Ishikawa (cell line): ENCODE results near the gene ZNF891.
A peak's percentile ranks its signal among the peaks of the same experiment; 100 is the strongest.

ENCODE experiments used
- CEBPB ChIP-seq: IDR thresholded peaks from 2 replicates; pipeline ENCODE4 v1.6.1; 2012
- CREB1 ChIP-seq: IDR thresholded peaks from 2 replicates; pipeline ENCODE4 v1.6.1; 2012; ENCODE audit warnings: low read depth
- EGR1 ChIP-seq: IDR thresholded peaks from 2 replicates; pipeline ENCODE4 v1.6.1; 2012
- EP300 ChIP-seq: IDR thresholded peaks from 2 replicates; pipeline ENCODE4 v1.6.1; 2012; ENCODE audit warnings: borderline replicate concordance
- FOXM1 ChIP-seq: IDR thresholded peaks from 2 replicates; pipeline ENCODE4 v1.6.1; 2012; ENCODE audit warnings: low read depth, borderline replicate concordance
- MAX ChIP-seq: IDR thresholded peaks from 2 replicates; pipeline ENCODE4 v1.6.1; 2012
- NFIC ChIP-seq: IDR thresholded peaks from 2 replicates; pipeline ENCODE4 v1.6.1; 2012
- RAD21 ChIP-seq: IDR thresholded peaks from 2 replicates; pipeline ENCODE4 v1.6.1; 2012; ENCODE audit warnings: low read depth
- REST ChIP-seq: IDR thresholded peaks from 2 replicates; pipeline ENCODE4 v1.6.1; 2012; ENCODE audit warnings: low read depth, mild to moderate bottlenecking
- TAF1 ChIP-seq: IDR thresholded peaks from 2 replicates; pipeline ENCODE4 v1.6.1; 2012; ENCODE audit warnings: low read depth, mild to moderate bottlenecking
- TCF12 ChIP-seq: IDR thresholded peaks from 2 replicates; pipeline ENCODE4 v1.6.1; 2012; ENCODE audit warnings: low read depth
- TEAD4 ChIP-seq: IDR thresholded peaks from 2 replicates; pipeline ENCODE4 v1.6.1; 2012
- USF1 ChIP-seq: IDR thresholded peaks from 2 replicates; pipeline ENCODE4 v1.6.1; 2012
- YY1 ChIP-seq: IDR thresholded peaks from 2 replicates; pipeline ENCODE4 v1.6.1; 2012; ENCODE audit warnings: low read depth
- ZBTB7A ChIP-seq: IDR thresholded peaks from 2 replicates; pipeline ENCODE4 v1.6.1; 2012; ENCODE audit warnings: low read depth

Gene ZNF891

DNA sequence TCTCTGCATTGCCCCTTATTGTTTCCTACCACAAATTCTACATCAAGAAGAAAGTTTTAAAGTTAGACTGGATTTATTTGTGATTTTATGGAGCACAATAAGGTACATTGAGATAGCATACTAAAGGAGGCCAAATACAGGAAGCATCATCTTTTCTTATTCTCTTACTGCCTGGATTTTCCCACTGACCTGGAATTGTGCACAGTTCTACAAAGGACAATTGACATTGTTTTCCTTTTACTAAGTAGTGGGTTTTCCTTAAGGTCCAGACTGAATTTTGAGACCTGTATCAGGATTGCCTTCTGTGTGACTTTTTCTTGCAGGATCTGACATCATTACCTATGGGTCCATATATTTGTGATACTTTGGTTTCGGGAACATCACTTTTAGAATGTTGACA lies 68.1 kb downstream of the ZNF891 start:
- TF ChIP-seq REST (no peak), CREB1 (no peak), TEAD4 (no peak), YY1 (no peak), MAX (no peak), NFIC (no peak), FOXM1 (no peak), EP300 (no peak), EGR1 (no peak), TCF12 (no peak), ZBTB7A (no peak), USF1 (no peak), TAF1 (no peak), CEBPB (no peak), RAD21 (no peak)

GRCh38 chr12:133058203-133059113 lies 71.6 kb downstream of the ZNF891 start:
- no peak for TF ChIP-seq FOXM1
- TF ChIP-seq TCF12, result peak; percentile 38; the same call in 1 of the 2 replicates

DNA sequence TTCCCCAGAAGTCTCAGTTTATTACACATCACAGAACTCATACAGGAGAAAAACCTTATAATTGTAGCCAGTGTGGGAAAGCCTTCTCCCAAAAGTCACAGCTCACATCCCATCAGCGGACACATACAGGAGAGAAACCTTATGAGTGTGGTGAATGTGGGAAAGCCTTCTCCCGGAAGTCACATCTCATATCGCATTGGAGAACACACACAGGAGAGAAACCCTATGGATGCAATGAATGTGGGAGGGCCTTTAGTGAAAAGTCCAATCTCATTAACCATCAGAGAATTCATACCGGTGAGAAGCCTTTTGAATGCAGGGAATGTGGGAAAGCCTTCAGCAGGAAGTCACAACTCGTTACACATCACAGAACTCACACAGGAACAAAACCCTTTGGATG lies 72.6 kb downstream of the ZNF891 start:
- TF ChIP-seq EGR1, result no peak
